ENCODE results near the gene RSPH3.
"Not testable (repeated sequence)": the region's sequence is repeated elsewhere in the genome, so short reads cannot be mapped to it uniquely, and the experiment has no call there.

The RSPH3 gene

GRCh38 chr6:159020011-159020410 lies 20.0 kb upstream of the RSPH3 start:
- no peak for DNase-seq

GRCh38 chr6:159017757-159018559 lies 18.0 kb upstream of the RSPH3 start:
- DNase-seq: no peak

GRCh38 chr6:159014406-159014805 lies 14.4 kb upstream of the RSPH3 start:
- DNase-seq: no peak

GRCh38 chr6:159013229-159013628 lies 13.2 kb upstream of the RSPH3 start:
- DNase-seq: no peak

- DNase-seq: no peak
These were observed 12.2 kb upstream of the RSPH3 start for GRCh38 chr6:159012201-159012600.

- DNase-seq: not testable (repeated sequence)
These were observed 10.1 kb upstream of the RSPH3 start for GRCh38 chr6:159010037-159010612.

GRCh38 chr6:159008656-159009288 lies 8.8 kb upstream of the RSPH3 start:
- peak; percentile 13 for DNase-seq

GRCh38 chr6:159007510-159007909 lies 7.5 kb upstream of the RSPH3 start:
- no peak for DNase-seq

GRCh38 chr6:159005436-159005835 lies 5.4 kb upstream of the RSPH3 start:
- DNase-seq: no peak

GRCh38 chr6:159004592-159004991 lies 4.6 kb upstream of the RSPH3 start:
- no peak for DNase-seq

GRCh38 chr6:159002432-159003155 lies 2.6 kb upstream of the RSPH3 start:
- DNase-seq: peak; percentile 38

- DNase-seq: peak; percentile 4
These were observed 792 bp downstream of the RSPH3 start for GRCh38 chr6:158999154-158999665.

GRCh38 chr6:158996856-158997255 lies 3.1 kb downstream of the RSPH3 start:
- no peak for DNase-seq

- no peak for DNase-seq
These were observed 6.4 kb downstream of the RSPH3 start for GRCh38 chr6:158993639-158994038.

- no peak for DNase-seq
These were observed 8.8 kb downstream of the RSPH3 start for GRCh38 chr6:158991017-158991723.

- DNase-seq: not testable (repeated sequence)
These were observed 10.3 kb downstream of the RSPH3 start for GRCh38 chr6:158989711-158990110.

GRCh38 chr6:158988477-158988876 lies 11.5 kb downstream of the RSPH3 start:
- no peak for DNase-seq

GRCh38 chr6:158987657-158988056 lies 12.3 kb downstream of the RSPH3 start:
- no peak for DNase-seq

- DNase-seq: peak; percentile 41
These were observed 21.2 kb downstream of the RSPH3 start for GRCh38 chr6:158978757-158979156.

GRCh38 chr6:158977382-158977781 lies 22.6 kb downstream of the RSPH3 start:
- no peak for DNase-seq

- peak; percentile 51 for DNase-seq
These were observed 27.5 kb downstream of the RSPH3 start for GRCh38 chr6:158972241-158973233.
